ENCODE data around the gene SPEM3.

The SPEM3 gene

GRCh38 chr17:7426203-7426863, 2.3 kb upstream of the SPEM3 start:
- no peak for TF ChIP-seq CTCF (IDR thresholded peaks at IDR 0.05; ENCODE audit: low read depth, low read length, missing control alignments)
- in situ Hi-C loops (cut with HindIII; ENCODE audit: low sequenced_read_pairs): no loop called here
- H3K4me3 ChIP-seq (ENCODE audit: low read depth, low read length): no peak overlapping the region
- DNase-seq (ENCODE audit: low read depth): no peak

DNA sequence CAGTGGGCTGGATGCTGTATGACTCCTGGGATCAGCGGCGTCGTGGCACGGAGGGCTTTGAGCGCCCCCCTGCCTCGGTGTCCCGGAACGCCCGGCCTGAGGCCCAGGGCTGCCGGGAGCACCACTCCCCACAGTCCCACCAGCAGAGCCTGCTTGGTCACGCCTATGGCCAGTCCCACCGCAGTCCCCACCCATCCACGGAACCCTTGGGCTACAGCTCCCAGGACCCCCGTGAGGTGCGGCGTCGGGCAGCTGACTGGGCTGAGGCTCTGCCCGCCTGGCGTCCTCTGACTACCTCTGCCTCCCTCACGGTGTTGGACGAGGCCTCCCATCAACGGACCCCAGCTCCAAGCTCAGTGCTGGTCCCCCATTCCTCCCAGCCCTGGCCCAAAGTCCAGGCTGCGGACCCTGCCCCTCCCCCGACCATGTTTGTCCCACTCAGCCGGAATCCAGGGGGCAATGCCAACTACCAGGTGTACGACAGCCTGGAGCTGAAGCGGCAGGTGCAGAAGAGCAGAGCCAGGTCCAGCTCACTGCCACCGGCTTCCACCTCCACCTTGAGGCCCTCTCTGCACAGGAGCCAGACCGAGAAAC, 1.7 kb upstream of the SPEM3 start:
- in situ Hi-C loops (cut with HindIII; ENCODE audit: low sequenced_read_pairs): no loop called here
- DNase-seq (ENCODE audit: low read depth): no peak
- H3K4me3 ChIP-seq (ENCODE audit: low read depth, low read length): no peak overlapping the region
- no peak for TF ChIP-seq CTCF (IDR thresholded peaks at IDR 0.05; ENCODE audit: low read depth, low read length, missing control alignments)

DNA sequence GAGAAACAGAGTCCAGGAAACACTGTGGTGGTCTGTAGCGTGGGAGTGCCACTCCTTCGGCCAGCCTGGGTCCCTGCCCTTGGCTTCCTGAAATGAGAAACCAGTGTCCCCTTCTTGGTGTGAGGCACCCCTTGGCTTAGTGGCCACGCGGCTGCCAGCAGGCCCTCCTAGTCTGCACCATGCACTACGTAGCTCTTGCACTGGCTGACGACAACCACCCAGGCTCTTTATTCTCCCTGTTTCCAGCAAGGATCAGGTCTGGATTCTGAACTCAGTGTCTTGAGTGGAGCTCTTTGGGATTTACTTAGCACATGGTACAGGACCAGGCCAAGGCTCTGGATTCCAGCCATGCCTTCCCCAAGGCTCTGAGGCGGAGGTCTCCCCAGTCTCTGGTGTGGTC, 1.1 kb upstream of the SPEM3 start:
- in situ Hi-C loops (cut with HindIII; ENCODE audit: low sequenced_read_pairs): no loop called here
- no peak overlapping the region for H3K4me3 ChIP-seq (ENCODE audit: low read depth, low read length)
- TF ChIP-seq CTCF (IDR thresholded peaks at IDR 0.05; ENCODE audit: low read depth, low read length, missing control alignments): no peak
- no peak for DNase-seq (ENCODE audit: low read depth)

- in situ Hi-C loops (cut with HindIII; ENCODE audit: low sequenced_read_pairs): loop anchor here (5.0 kb wide), 1 partner anchor 48 kb away; the partner anchor contains the start of gene ZBTB4
Measured at GRCh38 chr17:7429722-7430121, 1.1 kb downstream of the SPEM3 start.

GRCh38 chr17:7431231-7431630, 2.6 kb downstream of the SPEM3 start:
- no peak for TF ChIP-seq CTCF (IDR thresholded peaks at IDR 0.05; ENCODE audit: low read depth, low read length, missing control alignments)
- no peak overlapping the region for H3K4me3 ChIP-seq (ENCODE audit: low read depth, low read length)
- in situ Hi-C loops (cut with HindIII; ENCODE audit: low sequenced_read_pairs): loop anchor here (5.0 kb wide), 1 partner anchor 46 kb away; the partner anchor contains the start of gene ZBTB4
- no peak for DNase-seq (ENCODE audit: low read depth)

More at GRCh38 chr17:7429722-7430121, 1.1 kb downstream of the SPEM3 start:
- no peak for DNase-seq (ENCODE audit: low read depth)
- no peak for TF ChIP-seq CTCF (IDR thresholded peaks at IDR 0.05; ENCODE audit: low read depth, low read length, missing control alignments)
- H3K4me3 ChIP-seq (ENCODE audit: low read depth, low read length): no peak overlapping the region

DNA sequence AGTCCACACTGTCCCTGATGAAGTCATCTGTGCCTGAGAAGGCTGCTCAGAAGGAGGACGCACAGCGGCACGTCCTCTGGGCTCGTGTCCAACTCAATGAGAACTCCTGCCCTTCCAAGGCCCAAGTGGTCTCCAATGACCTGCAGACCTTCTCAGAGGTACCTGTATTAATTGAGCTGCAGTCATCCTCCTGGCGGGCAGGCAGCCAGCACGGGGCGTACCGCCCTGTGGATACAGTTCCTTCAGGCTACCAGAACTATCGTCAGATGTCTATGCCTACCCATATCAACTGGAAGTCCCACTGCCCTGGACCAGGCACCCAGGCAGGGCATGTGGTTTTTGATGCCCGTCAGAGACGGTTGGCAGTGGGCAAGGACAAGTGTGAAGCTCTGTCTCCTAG, 3.6 kb downstream of the SPEM3 start:
- no peak for DNase-seq (ENCODE audit: low read depth)
- H3K4me3 ChIP-seq (ENCODE audit: low read depth, low read length): no peak overlapping the region
- TF ChIP-seq CTCF (IDR thresholded peaks at IDR 0.05; ENCODE audit: low read depth, low read length, missing control alignments): no peak
- in situ Hi-C loops (cut with HindIII; ENCODE audit: low sequenced_read_pairs): loop anchor here (5.0 kb wide), 1 partner anchor 45 kb away; the partner anchor contains the start of gene ZBTB4

Data from astrocyte of the cerebellum (primary cell).